ENCODE results near the gene THSD4.
A peak's percentile ranks its signal among the peaks of the same experiment; 100 is the strongest.
"Not testable (repeated sequence)": the region's sequence is repeated elsewhere in the genome, so short reads cannot be mapped to it uniquely, and the experiment has no call there.

Gene THSD4

GRCh38 chr15:71203586-71204474 is 88.6 kb downstream of the THSD4 start:
- Histone ChIP-seq H3K4me2 (ENCODE audit: low read length) (no peak overlapping the region), H3K9me3 (ENCODE audit: insufficient read depth, low read length) (no peaks in the 10 kb centered on the region), H3K79me2 (ENCODE audit: low read length) (no peaks in the 10 kb centered on the region), H3K36me3 (replicated peaks; ENCODE audit: low read depth, low read length) (no peaks in the 10 kb centered on the region), H3K27me3 (ENCODE audit: low read depth, low read length) (no peaks in the 10 kb centered on the region), H3K9ac (ENCODE audit: low read length) (no peak overlapping the region), H4K20me1 (ENCODE audit: insufficient read depth, low read length) (no peaks in the 10 kb centered on the region), H2AFZ (ENCODE audit: low read depth, low read length) (no peak overlapping the region), H3K4me1 (ENCODE audit: low read length) (no peaks in the 10 kb centered on the region), H3K4me3 (ENCODE audit: low read length) (no peak overlapping the region), H3K27ac (ENCODE audit: low read length) (no peak overlapping the region)
- no peak for TF ChIP-seq CTCF (IDR thresholded peaks at IDR 0.05; ENCODE audit: low read depth, low read length)
- no peak for TF ChIP-seq EZH2phosphoT487 (IDR thresholded peaks at IDR 0.05; ENCODE audit: low read depth)

- Histone ChIP-seq H3K79me2 (ENCODE audit: low read length) (no peaks in the 10 kb centered on the region), H3K27me3 (ENCODE audit: low read depth, low read length) (peaks cover 6% of the 10 kb centered on the region; the same call in 1 of the 2 replicates), H2AFZ (ENCODE audit: low read depth, low read length) (no peak overlapping the region), H3K27ac (ENCODE audit: low read length) (no peak overlapping the region), H3K9ac (ENCODE audit: low read length) (no peak overlapping the region), H3K4me2 (ENCODE audit: low read length) (no peak overlapping the region), H4K20me1 (ENCODE audit: insufficient read depth, low read length) (no peaks in the 10 kb centered on the region), H3K36me3 (replicated peaks; ENCODE audit: low read depth, low read length) (no peaks in the 10 kb centered on the region), H3K4me3 (ENCODE audit: low read length) (no peak overlapping the region), H3K4me1 (ENCODE audit: low read length) (peaks cover 12% of the 10 kb centered on the region), H3K9me3 (ENCODE audit: insufficient read depth, low read length) (no peaks in the 10 kb centered on the region)
- no peak for TF ChIP-seq EZH2phosphoT487 (IDR thresholded peaks at IDR 0.05; ENCODE audit: low read depth)
- TF ChIP-seq CTCF (IDR thresholded peaks at IDR 0.05; ENCODE audit: low read depth, low read length): no peak
These were observed 91.9 kb downstream of the THSD4 start for GRCh38 chr15:71207141-71207540.

GRCh38 chr15:71212146-71212545 is 96.9 kb downstream of the THSD4 start:
- Histone ChIP-seq H3K4me2 (ENCODE audit: low read length) (no peak overlapping the region; the same call in 1 of the 2 replicates), H2AFZ (ENCODE audit: low read depth, low read length) (no peak overlapping the region)

GRCh38 chr15:71213943-71214342 is 98.7 kb downstream of the THSD4 start:
- H4K20me1 ChIP-seq (ENCODE audit: insufficient read depth, low read length); H3K27ac ChIP-seq (ENCODE audit: low read length); H2AFZ ChIP-seq (ENCODE audit: low read depth, low read length); H3K4me3 ChIP-seq (ENCODE audit: low read length); H3K9ac ChIP-seq (ENCODE audit: low read length); H3K36me3 ChIP-seq (replicated peaks; ENCODE audit: low read depth, low read length); H3K9me3 ChIP-seq (ENCODE audit: insufficient read depth, low read length); H3K79me2 ChIP-seq (ENCODE audit: low read length): not testable (repeated sequence)
- H3K27me3 ChIP-seq (ENCODE audit: low read depth, low read length): peaks cover 11% of the 10 kb centered on the region; the same call in 1 of the 2 replicates
- H3K4me1 ChIP-seq (ENCODE audit: low read length): peaks cover 33% of the 10 kb centered on the region
- peak overlapping the region; percentile 73 for H3K4me2 ChIP-seq (ENCODE audit: low read length)

More at GRCh38 chr15:71212146-71212545, 96.9 kb downstream of the THSD4 start:
- no peak overlapping the region for H3K4me3 ChIP-seq (ENCODE audit: low read length)
- peaks cover 11% of the 10 kb centered on the region; the same call in 1 of the 2 replicates for H3K27me3 ChIP-seq (ENCODE audit: low read depth, low read length)
- H3K9ac ChIP-seq (ENCODE audit: low read length): no peak overlapping the region
- H3K4me1 ChIP-seq (ENCODE audit: low read length): peaks cover 33% of the 10 kb centered on the region
- no peaks in the 10 kb centered on the region for H3K9me3 ChIP-seq (ENCODE audit: insufficient read depth, low read length)
- no peaks in the 10 kb centered on the region for H3K36me3 ChIP-seq (replicated peaks; ENCODE audit: low read depth, low read length)
- no peaks in the 10 kb centered on the region for H3K79me2 ChIP-seq (ENCODE audit: low read length)
- no peak for TF ChIP-seq CTCF (IDR thresholded peaks at IDR 0.05; ENCODE audit: low read depth, low read length)
- TF ChIP-seq EZH2phosphoT487 (IDR thresholded peaks at IDR 0.05; ENCODE audit: low read depth): no peak
- H4K20me1 ChIP-seq (ENCODE audit: insufficient read depth, low read length): no peaks in the 10 kb centered on the region
- H3K27ac ChIP-seq (ENCODE audit: low read length): no peak overlapping the region

Data from OCI-LY3 (cell line).